Measurements from ENCODE around the gene DARS2. TPM values are rescaled to one million over a fixed set of nuclear protein-coding genes. Genes with fewer than 3 reads are reported as not detected.

DARS2 gene
- total RNA-seq, 1 donor from 2014 or later = 14.6 TPM

- H3K36me3 ChIP-seq = peaks cover 66% of the 10 kb centered on the region
- no peak for ATAC-seq
Observed at GRCh38 chr1:173863224-173864161, 39.0 kb downstream of the DARS2 start.

GRCh38 chr1:173864179-173864867 lies 39.9 kb downstream of the DARS2 start:
- TF ChIP-seq, protein P1, sequence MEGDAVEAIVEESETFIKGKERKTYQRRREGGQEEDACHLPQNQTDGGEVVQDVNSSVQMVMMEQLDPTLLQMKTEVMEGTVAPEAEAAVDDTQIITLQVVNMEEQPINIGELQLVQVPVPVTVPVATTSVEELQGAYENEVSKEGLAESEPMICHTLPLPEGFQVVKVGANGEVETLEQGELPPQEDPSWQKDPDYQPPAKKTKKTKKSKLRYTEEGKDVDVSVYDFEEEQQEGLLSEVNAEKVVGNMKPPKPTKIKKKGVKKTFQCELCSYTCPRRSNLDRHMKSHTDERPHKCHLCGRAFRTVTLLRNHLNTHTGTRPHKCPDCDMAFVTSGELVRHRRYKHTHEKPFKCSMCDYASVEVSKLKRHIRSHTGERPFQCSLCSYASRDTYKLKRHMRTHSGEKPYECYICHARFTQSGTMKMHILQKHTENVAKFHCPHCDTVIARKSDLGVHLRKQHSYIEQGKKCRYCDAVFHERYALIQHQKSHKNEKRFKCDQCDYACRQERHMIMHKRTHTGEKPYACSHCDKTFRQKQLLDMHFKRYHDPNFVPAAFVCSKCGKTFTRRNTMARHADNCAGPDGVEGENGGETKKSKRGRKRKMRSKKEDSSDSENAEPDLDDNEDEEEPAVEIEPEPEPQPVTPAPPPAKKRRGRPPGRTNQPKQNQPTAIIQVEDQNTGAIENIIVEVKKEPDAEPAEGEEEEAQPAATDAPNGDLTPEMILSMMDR (IDR thresholded peaks at IDR 0.05) = no peak
- DNase-seq = no peak
- Histone ChIP-seq H3K27ac (no peak overlapping the region), H3K36me3 (peaks cover 58% of the 10 kb centered on the region), H3K4me3 (peak overlapping the region; percentile 92), H3K4me1 (peaks cover 30% of the 10 kb centered on the region), H3K9me3 (no peaks in the 10 kb centered on the region), H3K27me3 (no peaks in the 10 kb centered on the region)
- intact Hi-C loops (cut with DNase I) = no loop called here
- ATAC-seq = no peak

More at GRCh38 chr1:173863224-173864161, 39.0 kb downstream of the DARS2 start:
- Histone ChIP-seq H3K9me3 (no peaks in the 10 kb centered on the region), H3K4me1 (peaks cover 27% of the 10 kb centered on the region), H3K27me3 (no peaks in the 10 kb centered on the region), H3K27ac (no peak overlapping the region), H3K4me3 (no peak overlapping the region)
- no peak for DNase-seq
- TF ChIP-seq, protein P1 (IDR thresholded peaks at IDR 0.05) = no peak
- intact Hi-C loops (cut with DNase I) = no loop called here

GRCh38 chr1:173865468-173866164 lies 41.1 kb downstream of the DARS2 start:
- DNase-seq (no peak), ATAC-seq (no peak)
- Histone ChIP-seq H3K27me3 (no peaks in the 10 kb centered on the region), H3K27ac (peak overlapping the region; percentile 26), H3K36me3 (peaks cover 50% of the 10 kb centered on the region), H3K4me3 (peak overlapping the region; percentile 92), H3K9me3 (no peaks in the 10 kb centered on the region), H3K4me1 (peaks cover 41% of the 10 kb centered on the region)
- intact Hi-C loops (cut with DNase I) = no loop called here
- TF ChIP-seq, protein P1 (IDR thresholded peaks at IDR 0.05) = no peak

- Histone ChIP-seq H3K27me3 (no peaks in the 10 kb centered on the region), H3K4me3 (peak overlapping the region; percentile 92), H3K36me3 (peaks cover 44% of the 10 kb centered on the region), H3K4me1 (peaks cover 48% of the 10 kb centered on the region), H3K27ac (peak overlapping the region; percentile 96), H3K9me3 (no peaks in the 10 kb centered on the region)
- intact Hi-C loops (cut with DNase I) = no loop called here
- DNase-seq = no peak
- no peak for ATAC-seq
- TF ChIP-seq, protein P1 (IDR thresholded peaks at IDR 0.05) = no peak
Observed at GRCh38 chr1:173866413-173867115, 42.1 kb downstream of the DARS2 start.

DNA sequence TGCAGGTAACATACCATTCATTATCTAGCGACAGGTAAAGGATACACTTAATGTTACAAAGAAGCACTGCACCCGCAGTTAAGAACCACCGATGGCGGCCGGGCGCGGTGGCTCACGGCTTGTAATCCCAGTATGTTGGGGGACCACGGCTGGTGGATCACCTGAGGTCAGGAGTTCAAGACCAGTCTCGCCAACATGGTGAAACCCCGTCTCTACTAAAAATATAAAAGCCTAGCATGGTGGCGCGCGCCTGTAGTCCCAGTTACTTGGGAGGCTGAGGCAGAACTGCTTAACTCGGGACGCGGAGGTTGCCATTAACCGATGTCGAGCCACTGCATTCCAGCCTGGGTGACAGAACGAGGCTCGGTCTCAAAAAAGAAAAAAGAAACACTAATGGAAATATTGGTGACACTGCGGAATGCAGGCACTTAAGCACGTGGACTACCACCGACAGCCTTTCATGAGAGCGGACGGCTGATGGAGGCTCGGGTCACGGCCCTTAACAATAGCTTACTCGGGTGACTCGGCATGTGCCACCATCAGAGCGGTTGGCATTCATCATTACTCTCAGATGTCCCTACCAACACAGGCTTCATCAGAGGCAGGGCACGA lies 42.8 kb downstream of the DARS2 start:
- DNase-seq (no peak), ATAC-seq (no peak)
- intact Hi-C loops (cut with DNase I) = no loop called here
- peaks cover 44% of the 10 kb centered on the region for H3K36me3 ChIP-seq
- H3K4me1 ChIP-seq = peaks cover 48% of the 10 kb centered on the region
- TF ChIP-seq, protein P1 (IDR thresholded peaks at IDR 0.05) = no peak
- peak overlapping the region; percentile 96 for H3K27ac ChIP-seq
- no peaks in the 10 kb centered on the region for H3K9me3 ChIP-seq
- no peaks in the 10 kb centered on the region for H3K27me3 ChIP-seq
- peak overlapping the region; percentile 92 for H3K4me3 ChIP-seq

Data from upper lobe of right lung (tissue), 1 donor.